ENCODE results near the gene PTGDR2.

PTGDR2 gene

DNA sequence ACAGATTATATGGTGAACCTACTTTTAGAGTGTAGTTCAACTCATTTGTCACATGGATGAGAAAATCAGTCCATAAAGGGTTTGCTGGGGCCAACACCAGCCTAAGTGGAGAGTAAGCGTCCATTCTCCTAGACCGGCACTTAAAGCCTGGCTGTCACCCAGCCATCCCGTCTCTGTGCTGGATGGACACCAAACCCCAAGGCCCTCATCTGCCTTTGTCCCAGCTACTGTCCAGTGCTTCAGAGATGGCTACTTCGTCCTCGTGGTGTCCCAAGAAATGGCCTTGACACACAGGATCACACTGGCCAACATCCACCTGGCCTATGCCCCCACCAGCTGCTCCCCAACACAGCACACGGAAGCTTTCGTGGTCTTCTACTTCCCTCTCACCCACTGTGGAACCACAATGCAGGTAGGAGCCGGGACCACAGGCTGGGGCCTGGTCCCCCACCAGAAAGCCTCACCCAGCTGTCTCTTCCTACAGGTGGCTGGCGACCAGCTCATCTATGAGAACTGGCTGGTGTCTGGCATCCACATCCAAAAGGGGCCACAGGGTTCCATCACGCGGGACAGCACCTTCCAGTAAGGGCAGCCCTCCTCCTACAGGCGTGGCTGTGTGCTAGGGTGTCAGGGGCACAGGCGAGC is 15.1 kb upstream of the PTGDR2 start:
- Mint-ChIP-seq H3K27me3 (peaks cover 3% of the 10 kb centered on the region), H3K36me3 (ENCODE audit: low read depth) (no peaks in the 10 kb centered on the region), H3K9me3 (no peaks in the 10 kb centered on the region), H3K4me1 (ENCODE audit: low read depth) (peaks cover 12% of the 10 kb centered on the region), H3K27ac (no peak overlapping the region), H3K4me3 (no peak overlapping the region)
- intact Hi-C loops (cut with micrococcal nuclease), result no loop called here

DNA sequence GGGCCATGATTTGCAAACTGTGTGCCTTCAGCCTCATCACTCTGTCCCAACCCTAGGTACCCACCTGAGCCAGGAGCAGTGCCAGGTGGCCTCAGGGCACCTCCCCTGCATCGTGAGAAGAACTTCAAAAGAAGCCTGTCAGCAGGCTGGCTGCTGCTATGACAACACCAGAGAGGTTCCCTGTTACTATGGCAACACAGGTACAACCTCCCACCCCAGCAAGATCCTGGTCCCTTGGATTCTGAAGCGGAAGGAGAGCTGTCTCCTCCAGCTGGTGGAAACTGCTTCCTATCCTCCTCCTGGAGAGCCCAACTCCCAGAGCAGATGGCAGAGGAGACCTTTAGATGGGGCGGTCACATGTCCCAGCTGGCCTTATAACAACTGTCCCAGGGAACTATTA is 14.5 kb upstream of the PTGDR2 start:
- no peak overlapping the region for H3K4me3 Mint-ChIP-seq
- H3K36me3 Mint-ChIP-seq (ENCODE audit: low read depth), result no peaks in the 10 kb centered on the region
- no peaks in the 10 kb centered on the region for H3K9me3 Mint-ChIP-seq
- no peak overlapping the region for H3K27ac Mint-ChIP-seq
- peaks cover 3% of the 10 kb centered on the region for H3K27me3 Mint-ChIP-seq
- intact Hi-C loops (cut with micrococcal nuclease), result no loop called here
- peaks cover 12% of the 10 kb centered on the region for H3K4me1 Mint-ChIP-seq (ENCODE audit: low read depth)

DNA sequence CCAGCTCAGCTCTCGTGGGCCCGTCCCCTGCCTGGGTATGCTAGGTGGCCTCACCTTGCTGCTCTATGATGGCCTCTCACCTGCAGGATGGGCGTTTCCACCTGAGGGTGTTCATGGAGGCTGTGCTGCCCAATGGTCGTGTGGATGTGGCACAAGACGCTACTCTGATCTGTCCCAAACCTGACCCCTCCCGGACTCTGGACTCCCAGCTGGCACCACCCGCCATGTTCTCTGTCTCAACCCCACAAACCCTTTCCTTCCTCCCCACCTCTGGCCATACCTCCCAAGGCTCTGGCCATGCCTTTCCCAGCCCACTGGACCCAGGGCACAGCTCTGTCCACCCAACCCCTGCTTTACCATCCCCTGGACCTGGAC is 13.7 kb upstream of the PTGDR2 start:
- peaks cover 12% of the 10 kb centered on the region for H3K4me1 Mint-ChIP-seq (ENCODE audit: low read depth)
- peaks cover 5% of the 10 kb centered on the region for H3K27me3 Mint-ChIP-seq
- H3K27ac Mint-ChIP-seq, result no peak overlapping the region
- H3K4me3 Mint-ChIP-seq, result no peak overlapping the region
- H3K9me3 Mint-ChIP-seq, result no peaks in the 10 kb centered on the region
- intact Hi-C loops (cut with micrococcal nuclease), result no loop called here
- H3K36me3 Mint-ChIP-seq (ENCODE audit: low read depth), result no peaks in the 10 kb centered on the region

DNA sequence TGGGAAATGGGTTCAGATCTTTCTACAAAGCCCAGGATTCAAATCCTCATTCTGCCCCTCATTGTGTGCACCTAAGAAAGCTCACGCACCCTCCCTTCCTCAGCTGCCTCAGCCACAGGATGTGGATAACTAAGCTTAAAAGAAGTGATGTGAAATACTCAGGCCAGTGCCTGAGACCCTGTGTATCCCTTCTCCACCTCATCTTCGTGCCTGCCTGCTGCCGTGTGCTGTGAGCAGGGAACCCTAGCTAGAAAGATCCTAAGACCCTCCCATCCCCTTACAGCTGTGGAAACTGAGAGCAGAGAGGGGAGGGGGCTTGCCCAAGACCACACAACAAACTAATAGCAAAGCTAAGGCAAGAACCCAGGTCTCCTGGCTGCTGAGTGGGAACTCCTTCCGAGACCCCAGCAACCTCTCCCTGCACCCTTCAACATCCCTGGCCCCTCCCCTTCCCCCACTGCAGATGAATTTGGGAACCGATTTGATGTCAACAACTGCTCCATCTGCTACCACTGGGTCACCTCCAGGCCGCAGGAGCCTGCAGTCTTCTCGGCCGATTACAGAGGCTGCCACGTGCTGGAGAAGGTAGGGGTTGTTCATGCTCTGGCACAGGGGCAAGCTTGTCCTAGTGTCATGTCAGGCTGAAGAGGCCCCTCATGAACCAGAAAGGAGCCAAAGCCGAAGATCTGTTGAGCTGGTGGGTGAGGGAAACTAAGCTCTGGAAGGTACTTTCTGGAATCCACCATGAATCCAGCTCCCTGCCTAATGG is 13.1 kb upstream of the PTGDR2 start:
- H3K36me3 Mint-ChIP-seq (ENCODE audit: low read depth), result no peaks in the 10 kb centered on the region
- no peaks in the 10 kb centered on the region for H3K9me3 Mint-ChIP-seq
- peaks cover 12% of the 10 kb centered on the region for H3K4me1 Mint-ChIP-seq (ENCODE audit: low read depth)
- H3K27ac Mint-ChIP-seq, result no peak overlapping the region
- H3K27me3 Mint-ChIP-seq, result peaks cover 5% of the 10 kb centered on the region
- intact Hi-C loops (cut with micrococcal nuclease), result no loop called here
- no peak overlapping the region for H3K4me3 Mint-ChIP-seq

DNA sequence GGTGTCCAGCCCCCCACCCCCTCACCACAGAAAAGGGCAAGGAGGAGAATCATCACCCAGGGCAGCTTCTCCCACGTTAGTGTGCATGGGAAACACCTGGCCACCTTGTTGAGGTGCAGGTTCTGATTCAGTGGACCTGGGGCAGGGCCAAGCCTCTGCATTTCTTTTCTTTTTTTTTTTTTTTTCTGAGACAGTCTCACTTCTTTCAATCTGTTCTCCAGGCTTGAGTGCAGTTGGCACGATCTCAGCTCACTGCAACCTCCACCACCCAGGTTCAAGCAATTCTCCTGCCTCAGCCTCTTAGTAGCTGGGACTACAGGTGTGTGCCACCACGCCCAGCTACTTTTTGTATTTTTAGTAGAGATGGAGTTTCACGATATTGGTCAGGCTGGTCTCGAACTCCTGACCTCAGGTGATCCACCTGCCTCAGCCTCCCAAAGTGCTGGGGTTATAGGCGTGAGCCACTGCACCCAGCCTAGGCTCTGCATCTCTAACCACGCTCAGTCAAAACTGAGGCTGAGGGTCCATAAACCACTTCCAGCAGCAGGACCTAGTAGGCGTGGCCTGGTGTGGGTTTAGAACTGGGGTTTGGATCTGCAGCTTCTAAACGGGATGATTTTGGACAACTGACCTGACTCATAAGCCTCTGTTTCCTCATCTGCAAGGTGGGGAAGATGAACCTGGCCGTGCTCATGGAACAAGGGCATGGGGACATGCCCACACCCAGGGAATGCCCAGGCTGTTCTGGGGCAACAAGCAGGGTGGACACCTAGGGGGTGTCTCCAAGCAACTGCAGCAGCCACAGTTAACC is 12.3 kb upstream of the PTGDR2 start:
- no peak overlapping the region for H3K4me3 Mint-ChIP-seq
- intact Hi-C loops (cut with micrococcal nuclease), result no loop called here
- H3K9me3 Mint-ChIP-seq, result no peaks in the 10 kb centered on the region
- no peaks in the 10 kb centered on the region for H3K36me3 Mint-ChIP-seq (ENCODE audit: low read depth)
- H3K4me1 Mint-ChIP-seq (ENCODE audit: low read depth), result peaks cover 8% of the 10 kb centered on the region
- peaks cover 6% of the 10 kb centered on the region for H3K27me3 Mint-ChIP-seq
- no peak overlapping the region for H3K27ac Mint-ChIP-seq

DNA sequence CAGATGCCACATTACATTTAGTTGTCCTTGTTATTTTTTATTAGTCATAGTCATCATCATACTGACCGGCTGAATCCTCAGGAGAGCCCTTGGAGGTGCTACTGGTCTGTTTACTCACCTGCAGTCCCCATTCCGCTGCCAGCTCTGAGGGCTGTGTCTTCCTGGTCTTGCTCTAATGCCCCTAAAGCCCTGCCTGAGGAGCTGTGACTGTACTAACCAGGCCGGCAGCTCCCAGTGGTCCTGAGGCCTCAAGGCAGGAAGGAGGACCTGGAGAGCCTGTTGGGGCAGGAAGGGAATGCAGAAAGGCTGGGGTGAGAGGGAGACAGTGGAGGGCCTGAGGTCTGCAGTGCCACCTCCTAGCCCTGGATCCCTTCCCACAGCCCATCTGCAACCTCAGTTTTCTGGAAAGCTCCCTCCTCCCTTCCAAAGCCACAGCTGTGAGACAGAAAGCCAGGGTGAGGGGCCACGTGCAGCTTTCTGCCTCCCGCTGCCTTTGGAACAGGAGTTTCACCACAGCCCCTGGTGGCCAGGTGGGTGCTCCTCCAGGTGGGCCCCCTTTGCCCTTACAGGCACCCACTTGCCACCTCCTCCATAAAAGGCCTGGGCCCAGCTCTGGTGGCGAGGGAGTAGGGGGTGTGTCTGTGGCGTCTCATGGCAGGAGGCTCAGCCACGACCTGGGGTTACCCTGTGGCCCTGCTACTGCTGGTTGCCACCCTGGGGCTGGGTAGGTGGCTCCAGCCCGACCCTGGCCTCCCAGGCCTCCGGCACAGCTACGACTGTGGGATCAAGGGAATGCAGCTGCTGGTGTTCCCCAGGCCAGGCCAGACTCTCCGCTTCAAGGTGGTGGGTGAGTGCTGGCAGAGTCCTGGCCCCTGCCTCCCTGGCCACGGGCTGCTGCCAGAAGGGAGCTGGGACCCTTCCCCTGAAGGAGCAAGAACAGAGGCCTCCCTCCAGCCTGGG is 11.4 kb upstream of the PTGDR2 start, which contains the start of gene ZP1:
TSS of gene ZP1 (plus strand) at position 632 of the 960 bp plus-strand sequence. CDS start at position 652, 20 bp downstream.
- intact Hi-C loops (cut with micrococcal nuclease), result no loop called here
- Mint-ChIP-seq H3K4me3 (no peak within 1 kb of the TSS), H3K4me1 (ENCODE audit: low read depth) (peaks cover 6% of the 10 kb centered on the region), H3K27me3 (peaks cover 8% of the 10 kb centered on the region), H3K9me3 (no peaks in the 10 kb centered on the region), H3K27ac (no peak within 1 kb of the TSS), H3K36me3 (ENCODE audit: low read depth) (no peaks in the 10 kb centered on the region)

DNA sequence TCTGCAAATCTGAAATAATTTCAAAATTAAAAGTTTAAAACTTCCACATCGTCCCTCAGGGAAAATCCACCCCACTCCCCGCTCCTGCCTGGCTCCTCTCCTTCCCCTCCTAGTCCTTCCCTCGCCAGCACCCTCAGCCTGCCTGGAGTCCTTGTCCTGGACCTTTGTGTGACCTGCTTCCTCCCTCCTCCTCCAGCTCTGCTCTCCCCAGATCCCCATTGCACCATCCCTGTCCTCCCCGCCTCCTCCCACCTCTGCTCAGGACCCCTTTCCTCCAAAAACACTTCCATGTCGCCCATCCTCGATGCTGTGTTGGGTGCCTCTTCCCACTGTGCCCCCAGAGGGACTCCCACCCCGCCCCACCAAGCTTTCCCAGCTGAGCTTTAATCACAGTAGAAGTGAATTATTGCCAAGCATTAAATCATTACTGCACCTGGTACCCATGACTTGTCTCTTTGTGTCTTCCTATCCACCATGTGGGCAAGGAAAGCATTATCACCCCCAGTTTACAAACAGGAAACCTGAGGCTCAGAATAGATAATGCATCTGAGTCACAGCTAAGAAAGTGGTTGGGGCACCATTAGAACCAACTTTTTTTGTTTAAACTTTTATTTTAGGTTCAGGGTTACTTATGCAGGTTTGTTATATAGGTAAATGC is 9.2 kb upstream of the PTGDR2 start:
- intact Hi-C loops (cut with micrococcal nuclease), result no loop called here
- no peaks in the 10 kb centered on the region for H3K36me3 Mint-ChIP-seq (ENCODE audit: low read depth)
- H3K27me3 Mint-ChIP-seq, result peaks cover 8% of the 10 kb centered on the region
- H3K4me1 Mint-ChIP-seq (ENCODE audit: low read depth), result no peaks in the 10 kb centered on the region
- no peak overlapping the region for H3K4me3 Mint-ChIP-seq
- H3K9me3 Mint-ChIP-seq, result no peaks in the 10 kb centered on the region
- peak overlapping the region; percentile 8 for H3K27ac Mint-ChIP-seq

DNA sequence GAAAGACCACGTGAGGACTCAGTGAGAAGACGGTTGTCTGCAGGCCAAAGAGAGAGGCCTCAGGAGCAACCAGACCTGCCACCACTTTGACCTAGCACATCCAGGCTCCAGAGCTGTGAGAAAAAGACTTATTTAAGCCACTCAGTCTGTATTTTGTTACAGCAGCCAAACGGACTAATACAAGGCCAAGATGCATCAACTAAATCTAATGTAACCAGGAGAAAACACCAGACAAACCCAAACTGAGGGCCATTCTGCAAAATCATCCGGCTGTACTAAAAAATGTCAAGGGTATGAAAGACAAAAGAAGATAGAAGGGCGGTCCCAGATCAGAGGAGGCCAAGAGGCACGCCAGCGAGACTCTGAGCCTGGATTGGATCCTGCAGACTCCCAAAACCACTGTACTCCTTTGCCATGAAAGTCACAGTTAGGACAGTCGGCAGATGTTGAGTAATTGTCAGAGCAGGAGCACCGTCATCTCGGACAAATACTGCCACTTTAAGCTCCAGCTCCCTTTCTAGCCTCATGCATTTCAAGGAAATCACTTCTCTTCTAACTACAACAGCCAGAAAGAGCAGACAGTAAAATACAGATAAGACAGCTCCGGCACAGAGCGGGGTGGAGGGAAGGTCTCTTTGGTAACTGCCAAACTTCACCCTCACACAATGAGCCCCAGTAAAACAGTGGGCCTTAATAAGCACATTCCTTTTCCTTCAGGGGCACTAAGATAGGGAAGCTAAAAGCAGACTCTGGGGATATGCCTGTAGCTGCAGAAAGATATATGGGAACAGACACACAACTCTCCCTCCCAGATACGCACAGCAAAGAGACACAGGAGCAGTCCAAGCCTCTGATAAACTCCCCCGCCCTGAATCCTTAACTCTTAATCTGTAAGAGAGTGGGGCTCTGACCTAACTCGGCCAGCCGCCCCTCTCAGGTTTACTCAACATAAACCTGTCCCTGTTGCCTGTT is 8.1 kb upstream of the PTGDR2 start:
- no peaks in the 10 kb centered on the region for H3K9me3 Mint-ChIP-seq
- H3K4me1 Mint-ChIP-seq (ENCODE audit: low read depth), result peaks cover 6% of the 10 kb centered on the region
- no peak overlapping the region for H3K27ac Mint-ChIP-seq
- H3K36me3 Mint-ChIP-seq (ENCODE audit: low read depth), result no peaks in the 10 kb centered on the region
- H3K27me3 Mint-ChIP-seq, result peaks cover 4% of the 10 kb centered on the region
- intact Hi-C loops (cut with micrococcal nuclease), result no loop called here
- H3K4me3 Mint-ChIP-seq, result no peak overlapping the region

DNA sequence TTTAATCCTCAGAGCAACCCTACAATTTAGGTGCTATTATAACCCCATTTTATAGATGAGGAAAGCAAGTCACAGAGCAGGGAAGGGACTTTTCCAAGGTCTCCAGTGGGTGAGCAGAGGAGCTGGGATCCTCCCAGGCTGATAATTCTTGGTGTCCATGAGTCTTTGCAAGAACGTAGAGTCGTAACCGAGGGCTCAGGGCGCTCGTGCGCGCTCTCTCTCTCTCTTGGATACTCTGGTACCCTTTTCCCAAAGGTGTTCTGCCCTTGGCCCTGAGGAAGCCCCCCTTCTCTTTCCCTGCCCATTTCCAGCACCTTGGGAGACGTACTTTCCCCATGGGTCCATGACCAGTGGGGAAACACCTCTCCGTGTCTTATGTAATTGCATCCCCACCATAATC is 6.4 kb upstream of the PTGDR2 start:
- no peak overlapping the region for H3K4me3 Mint-ChIP-seq
- peaks cover 20% of the 10 kb centered on the region for H3K4me1 Mint-ChIP-seq (ENCODE audit: low read depth)

DNA sequence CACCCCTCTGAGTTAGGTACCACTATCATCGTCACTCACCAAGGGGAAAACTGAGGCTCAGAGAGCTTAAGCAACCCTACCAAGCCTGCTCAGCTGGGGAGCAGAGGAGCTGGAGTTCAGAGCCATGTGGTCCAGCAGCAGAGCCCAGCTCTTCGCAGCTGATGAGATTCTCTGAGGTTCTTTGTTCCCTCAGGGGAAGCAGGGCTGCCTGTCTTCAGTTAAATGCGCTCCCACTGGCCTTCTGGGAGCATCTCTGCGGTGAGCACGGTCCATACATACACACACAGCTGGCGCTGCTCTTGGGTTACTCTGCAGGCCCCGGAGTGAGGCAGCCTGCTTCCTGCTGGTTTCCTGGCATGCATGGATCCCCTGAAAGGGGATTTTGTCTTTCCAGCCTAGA is 5.2 kb upstream of the PTGDR2 start:
- Mint-ChIP-seq H3K27me3 (peaks cover 11% of the 10 kb centered on the region), H3K27ac (no peak overlapping the region), H3K9me3 (no peaks in the 10 kb centered on the region), H3K4me3 (no peak overlapping the region), H3K36me3 (ENCODE audit: low read depth) (no peaks in the 10 kb centered on the region), H3K4me1 (ENCODE audit: low read depth) (peaks cover 24% of the 10 kb centered on the region)
- intact Hi-C loops (cut with micrococcal nuclease), result no loop called here

More for the DNA sequence above, 6.4 kb upstream of the PTGDR2 start:
- Mint-ChIP-seq H3K36me3 (ENCODE audit: low read depth) (no peaks in the 10 kb centered on the region), H3K27me3 (peaks cover 4% of the 10 kb centered on the region), H3K9me3 (no peaks in the 10 kb centered on the region), H3K27ac (no peak overlapping the region)
- intact Hi-C loops (cut with micrococcal nuclease), result no loop called here

DNA sequence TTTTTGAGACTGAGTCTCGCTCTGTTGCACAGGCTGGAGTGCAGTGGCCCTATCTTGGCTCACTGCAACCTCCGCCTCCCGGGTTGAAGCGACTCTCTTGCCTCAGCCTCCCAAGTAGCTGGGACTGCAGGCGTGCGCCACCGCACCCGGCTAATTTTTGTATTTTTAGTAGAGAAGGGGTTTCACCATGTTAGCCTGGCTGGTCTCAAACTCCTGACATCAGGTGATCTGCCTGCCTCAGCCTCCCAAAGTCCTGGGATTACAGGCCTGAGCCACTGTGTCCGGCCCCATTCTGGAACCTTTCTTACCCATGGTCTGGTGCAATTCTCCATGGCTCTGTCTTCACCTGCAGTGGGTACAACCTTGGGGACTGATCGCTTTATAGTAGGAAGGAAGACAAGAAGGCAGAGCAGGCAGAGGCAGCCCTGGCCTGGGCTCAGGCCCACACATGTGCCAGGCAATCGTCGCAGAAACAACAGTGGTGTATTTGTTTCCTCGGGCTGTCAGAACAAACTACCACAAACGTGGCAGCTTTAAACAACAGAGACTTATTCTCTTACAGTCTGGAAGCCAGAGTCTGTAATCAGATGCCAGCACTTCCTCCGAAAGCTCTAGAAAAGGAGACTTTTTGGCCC is 4.0 kb upstream of the PTGDR2 start:
- no peaks in the 10 kb centered on the region for H3K9me3 Mint-ChIP-seq
- H3K27me3 Mint-ChIP-seq, result peaks cover 21% of the 10 kb centered on the region
- H3K27ac Mint-ChIP-seq, result peak overlapping the region; percentile 18
- intact Hi-C loops (cut with micrococcal nuclease), result no loop called here
- H3K4me3 Mint-ChIP-seq, result no peak overlapping the region
- no peaks in the 10 kb centered on the region for H3K36me3 Mint-ChIP-seq (ENCODE audit: low read depth)
- peaks cover 29% of the 10 kb centered on the region for H3K4me1 Mint-ChIP-seq (ENCODE audit: low read depth)
